HEK293 (cell line): ENCODE data around the gene RAB3B.

Experiments used
- CTCF ChIA-PET: fragments of 350-600 bp; formaldehyde crosslinking; extraction: SDS; loops from one replicate; lab custom pipeline; 2021; ENCODE audit warnings: antibody characterized with exemption; lab: Yijun Ruan, JAX
- POLR2A ChIA-PET: fragments of 300-600 bp; formaldehyde crosslinking; extraction: SDS; loops from one replicate; lab custom pipeline; 2020; ENCODE audit warnings: antibody characterized with exemption, inconsistent platforms; lab: Yijun Ruan, JAX
- H3K27ac ChIP-seq: fragments of 200-500 bp; sonication (Bioruptor generic); 2 replicates; pipeline ENCODE4 v1.5.1; 2014; ENCODE audit warnings: low read depth, low read length, control low read depth, inconsistent platforms; ENCODE audit errors: extremely low read depth
- H3K36me3 ChIP-seq, 2 experiments: fragments of 200-500 bp in 1 of 2; sonication (Bioruptor generic) in 1 of 2; 1 replicate in 1 of 2; 2 replicates in 1 of 2; pipeline ENCODE4 v1.5.1; 2014 to 2017; ENCODE audit warnings: inconsistent platforms in 2 of 2, low read length in 2 of 2; ENCODE audit not compliant: control insufficient read depth in 2 of 2, insufficient read depth in 1 of 2
- H3K4me1 ChIP-seq: fragments of 200-500 bp; sonication (Bioruptor generic); 2 replicates; pipeline ENCODE4 v1.5.1; 2014; ENCODE audit warnings: mild to moderate bottlenecking, low read length, inconsistent platforms; ENCODE audit not compliant: control insufficient read depth, insufficient read depth
- H3K4me3 ChIP-seq: 2 replicates; pipeline ENCODE4 v1.5.1; 2011; ENCODE audit warnings: low read depth, mild to moderate bottlenecking, control low read depth, low read length, moderate library complexity
- H3K9me3 ChIP-seq: fragments of 200-500 bp; sonication (Bioruptor generic); 2 replicates; pipeline ENCODE4 v1.5.1; 2014; ENCODE audit warnings: low read depth, low read length, inconsistent platforms; ENCODE audit not compliant: control insufficient read depth, insufficient read depth
- BCL11A ChIP-seq: fragments of 450-650 bp; formaldehyde crosslinking; IDR thresholded peaks from 2 replicates; pipeline ENCODE4 v1.5.1; 2016; ENCODE audit warnings: low read depth, missing biosample characterization, missing genetic modification characterization
- FEZF1 ChIP-seq: fragments of 450-650 bp; formaldehyde crosslinking; IDR thresholded peaks from 2 replicates; pipeline ENCODE4 v1.5.1; 2016; ENCODE audit warnings: missing biosample characterization, missing genetic modification characterization
- KLF8 ChIP-seq: fragments of 450-650 bp; formaldehyde crosslinking; IDR thresholded peaks from 2 replicates; pipeline ENCODE4 v1.5.1; 2016; ENCODE audit warnings: missing biosample characterization, missing genetic modification characterization
- ZBTB21 ChIP-seq: fragments of 450-650 bp; formaldehyde crosslinking; IDR thresholded peaks from 2 replicates; pipeline ENCODE4 v1.5.1; 2017; ENCODE audit warnings: missing biosample characterization, missing genetic modification characterization
- ZNF266 ChIP-seq: fragments of 450-650 bp; formaldehyde crosslinking; IDR thresholded peaks from 2 replicates; pipeline ENCODE4 v1.5.1; 2016; ENCODE audit warnings: missing biosample characterization, missing genetic modification characterization, low read depth
- ZNF544 ChIP-seq: fragments of 450-650 bp; formaldehyde crosslinking; IDR thresholded peaks from 2 replicates; pipeline ENCODE4 v1.5.0; 2017; ENCODE audit warnings: missing biosample characterization, missing genetic modification characterization
- ZSCAN16 ChIP-seq: fragments of 450-650 bp; formaldehyde crosslinking; IDR thresholded peaks from 2 replicates; pipeline ENCODE4 v1.5.1; 2016; ENCODE audit warnings: missing biosample characterization, missing genetic modification characterization
- TF ChIP-seq, protein P1 (sequence below): fragments of 450-650 bp; formaldehyde crosslinking; IDR thresholded peaks from 2 replicates; pipeline ENCODE4 v1.5.1; 2017; ENCODE audit warnings: missing biosample characterization, missing genetic modification characterization
- TF ChIP-seq, protein P2 (sequence below): fragments of 450-650 bp; formaldehyde crosslinking; conservative IDR thresholded peaks from 2 replicates; pipeline ENCODE4 v1.5.1; 2016; ENCODE audit warnings: low read depth, missing biosample characterization, missing genetic modification characterization
- TF ChIP-seq, protein P3 (sequence below): fragments of 450-650 bp; formaldehyde crosslinking; conservative IDR thresholded peaks from 2 replicates; pipeline ENCODE4 v1.5.1; 2016; ENCODE audit warnings: low read depth, missing biosample characterization, missing genetic modification characterization
- TF ChIP-seq, protein P4 (sequence below): fragments of 450-650 bp; formaldehyde crosslinking; IDR thresholded peaks from 2 replicates; pipeline ENCODE4 v1.5.1; 2016; ENCODE audit warnings: missing biosample characterization, missing genetic modification characterization, borderline replicate concordance
- TF ChIP-seq, protein P5 (sequence below): fragments of 450-650 bp; formaldehyde crosslinking; IDR thresholded peaks from 2 replicates; pipeline ENCODE4; 2016; ENCODE audit warnings: missing biosample characterization, missing genetic modification characterization

RAB3B gene

DNA sequence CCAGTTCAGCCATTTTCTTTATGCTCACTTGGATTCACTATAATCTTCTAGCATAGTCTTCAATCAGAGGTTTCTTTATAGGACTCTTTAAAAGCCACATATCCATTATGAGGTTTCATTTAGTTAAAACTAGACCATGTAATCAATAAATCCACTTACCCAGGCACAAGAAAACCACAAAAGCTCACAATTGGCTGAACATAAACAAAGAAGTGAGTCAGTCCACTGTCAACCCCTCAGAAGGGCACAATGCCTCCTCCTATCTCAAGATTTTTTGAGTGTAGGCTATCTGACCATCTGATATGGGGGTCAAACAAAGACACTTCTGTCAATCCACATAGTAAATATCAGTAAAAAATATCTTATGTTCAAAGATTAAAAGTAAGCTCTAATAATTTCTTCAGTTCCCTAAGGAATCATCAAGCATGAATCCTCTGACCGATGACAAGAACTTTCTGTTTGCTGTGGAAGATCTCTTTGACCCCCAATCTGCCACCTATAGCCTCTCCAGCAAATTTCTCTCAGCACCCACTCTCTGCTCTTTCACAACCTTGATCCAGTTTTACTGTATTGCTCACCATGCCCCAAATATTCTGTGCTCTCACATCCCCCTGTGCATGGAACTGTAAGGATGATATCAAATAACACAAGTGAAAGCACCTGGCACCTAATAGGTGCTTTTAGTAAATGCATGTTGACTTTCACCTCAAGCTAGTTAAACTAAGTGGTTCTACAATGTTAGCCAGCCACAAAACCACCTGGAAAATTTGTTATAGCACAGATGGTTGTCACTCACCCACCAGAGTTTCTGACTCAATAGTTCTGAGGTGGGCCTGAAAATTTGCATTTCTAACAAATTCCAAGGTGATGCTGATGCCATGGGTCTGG is 16.7 kb downstream of the RAB3B start (continued):
- TF ChIP-seq, protein P1, sequence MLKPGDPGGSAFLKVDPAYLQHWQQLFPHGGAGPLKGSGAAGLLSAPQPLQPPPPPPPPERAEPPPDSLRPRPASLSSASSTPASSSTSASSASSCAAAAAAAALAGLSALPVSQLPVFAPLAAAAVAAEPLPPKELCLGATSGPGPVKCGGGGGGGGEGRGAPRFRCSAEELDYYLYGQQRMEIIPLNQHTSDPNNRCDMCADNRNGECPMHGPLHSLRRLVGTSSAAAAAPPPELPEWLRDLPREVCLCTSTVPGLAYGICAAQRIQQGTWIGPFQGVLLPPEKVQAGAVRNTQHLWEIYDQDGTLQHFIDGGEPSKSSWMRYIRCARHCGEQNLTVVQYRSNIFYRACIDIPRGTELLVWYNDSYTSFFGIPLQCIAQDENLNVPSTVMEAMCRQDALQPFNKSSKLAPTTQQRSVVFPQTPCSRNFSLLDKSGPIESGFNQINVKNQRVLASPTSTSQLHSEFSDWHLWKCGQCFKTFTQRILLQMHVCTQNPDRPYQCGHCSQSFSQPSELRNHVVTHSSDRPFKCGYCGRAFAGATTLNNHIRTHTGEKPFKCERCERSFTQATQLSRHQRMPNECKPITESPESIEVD (tag by site-specific recombination): peak; percentile 71
- TF ChIP-seq FEZF1: peak; percentile 73; the same call in 1 of the 2 replicates

DNA sequence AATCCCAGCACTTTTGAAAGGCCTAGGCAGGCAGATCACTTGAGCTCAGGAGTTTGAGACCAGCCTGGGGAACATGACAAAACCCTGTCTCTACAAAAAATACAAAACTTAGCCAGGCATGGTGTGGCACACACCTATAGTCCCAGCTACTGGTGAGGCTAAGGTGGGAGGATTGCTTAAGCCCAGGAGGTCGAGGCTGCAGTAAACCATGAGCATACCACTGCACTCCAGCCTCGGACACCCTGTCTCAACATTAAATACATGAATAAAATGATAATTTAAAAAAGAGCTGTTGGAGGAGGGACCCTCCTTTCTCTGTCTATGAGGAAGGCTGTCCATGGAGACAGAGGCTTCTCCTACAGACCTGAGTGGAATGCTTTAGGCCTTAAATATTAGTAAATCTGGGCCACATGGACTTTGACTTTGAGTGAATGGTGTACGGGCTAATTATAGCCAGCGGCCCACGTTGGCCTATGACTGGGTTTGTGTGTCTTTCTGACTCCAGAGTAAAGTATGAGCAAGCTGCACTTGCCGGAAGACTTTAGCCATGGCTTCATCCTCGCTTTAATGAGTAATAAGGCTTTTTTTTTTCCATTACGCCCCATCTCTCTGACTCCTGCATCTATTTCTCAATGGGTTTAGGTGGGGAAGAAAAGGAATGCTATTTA is 21.3 kb downstream of the RAB3B start:
- H3K27ac ChIP-seq: no peak overlapping the region
- peaks cover 5% of the 10 kb centered on the region for H3K4me1 ChIP-seq
- peaks cover 0 to 5% of the 10 kb centered on the region in 2 experiments; a peak in 1 of 3 replicates for H3K36me3 ChIP-seq
- CTCF ChIA-PET: interaction anchor here (1.1 kb wide), 1 partner anchor 72 kb away, joined by 5 read pairs; no protein-coding TSS in a partner anchor
- no peak for TF ChIP-seq ZNF544 (tag by site-specific recombination)
- H3K4me3 ChIP-seq: no peak overlapping the region
- H3K9me3 ChIP-seq: no peaks in the 10 kb centered on the region
- POLR2A ChIA-PET: no interaction called here

DNA sequence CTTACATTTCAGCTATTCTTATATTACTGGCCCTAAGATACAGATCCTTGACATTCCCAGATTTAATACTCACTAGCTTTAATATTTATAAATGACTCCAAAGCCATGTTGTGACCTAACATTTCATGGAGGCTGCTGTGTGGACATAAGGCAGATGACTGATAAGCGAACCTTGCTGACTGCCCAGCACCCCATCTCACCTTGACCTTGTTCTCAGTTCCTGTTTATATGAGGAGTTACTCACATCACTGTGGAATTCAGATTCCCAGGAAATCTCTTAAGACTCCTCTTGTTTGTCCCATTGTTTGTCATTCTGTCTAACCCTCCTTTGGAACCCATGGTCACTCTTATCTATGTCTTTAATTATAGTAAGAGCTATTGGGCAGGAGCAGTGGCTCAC is 21.9 kb downstream of the RAB3B start:
- H3K36me3 ChIP-seq: peaks cover 0 to 5% of the 10 kb centered on the region in 2 experiments; a peak in 1 of 3 replicates
- POLR2A ChIA-PET: no interaction called here
- H3K27ac ChIP-seq: no peak overlapping the region
- H3K4me3 ChIP-seq: no peak overlapping the region
- CTCF ChIA-PET: no interaction called here
- H3K9me3 ChIP-seq: no peaks in the 10 kb centered on the region
- peaks cover 4% of the 10 kb centered on the region for H3K4me1 ChIP-seq
- TF ChIP-seq, protein P2, sequence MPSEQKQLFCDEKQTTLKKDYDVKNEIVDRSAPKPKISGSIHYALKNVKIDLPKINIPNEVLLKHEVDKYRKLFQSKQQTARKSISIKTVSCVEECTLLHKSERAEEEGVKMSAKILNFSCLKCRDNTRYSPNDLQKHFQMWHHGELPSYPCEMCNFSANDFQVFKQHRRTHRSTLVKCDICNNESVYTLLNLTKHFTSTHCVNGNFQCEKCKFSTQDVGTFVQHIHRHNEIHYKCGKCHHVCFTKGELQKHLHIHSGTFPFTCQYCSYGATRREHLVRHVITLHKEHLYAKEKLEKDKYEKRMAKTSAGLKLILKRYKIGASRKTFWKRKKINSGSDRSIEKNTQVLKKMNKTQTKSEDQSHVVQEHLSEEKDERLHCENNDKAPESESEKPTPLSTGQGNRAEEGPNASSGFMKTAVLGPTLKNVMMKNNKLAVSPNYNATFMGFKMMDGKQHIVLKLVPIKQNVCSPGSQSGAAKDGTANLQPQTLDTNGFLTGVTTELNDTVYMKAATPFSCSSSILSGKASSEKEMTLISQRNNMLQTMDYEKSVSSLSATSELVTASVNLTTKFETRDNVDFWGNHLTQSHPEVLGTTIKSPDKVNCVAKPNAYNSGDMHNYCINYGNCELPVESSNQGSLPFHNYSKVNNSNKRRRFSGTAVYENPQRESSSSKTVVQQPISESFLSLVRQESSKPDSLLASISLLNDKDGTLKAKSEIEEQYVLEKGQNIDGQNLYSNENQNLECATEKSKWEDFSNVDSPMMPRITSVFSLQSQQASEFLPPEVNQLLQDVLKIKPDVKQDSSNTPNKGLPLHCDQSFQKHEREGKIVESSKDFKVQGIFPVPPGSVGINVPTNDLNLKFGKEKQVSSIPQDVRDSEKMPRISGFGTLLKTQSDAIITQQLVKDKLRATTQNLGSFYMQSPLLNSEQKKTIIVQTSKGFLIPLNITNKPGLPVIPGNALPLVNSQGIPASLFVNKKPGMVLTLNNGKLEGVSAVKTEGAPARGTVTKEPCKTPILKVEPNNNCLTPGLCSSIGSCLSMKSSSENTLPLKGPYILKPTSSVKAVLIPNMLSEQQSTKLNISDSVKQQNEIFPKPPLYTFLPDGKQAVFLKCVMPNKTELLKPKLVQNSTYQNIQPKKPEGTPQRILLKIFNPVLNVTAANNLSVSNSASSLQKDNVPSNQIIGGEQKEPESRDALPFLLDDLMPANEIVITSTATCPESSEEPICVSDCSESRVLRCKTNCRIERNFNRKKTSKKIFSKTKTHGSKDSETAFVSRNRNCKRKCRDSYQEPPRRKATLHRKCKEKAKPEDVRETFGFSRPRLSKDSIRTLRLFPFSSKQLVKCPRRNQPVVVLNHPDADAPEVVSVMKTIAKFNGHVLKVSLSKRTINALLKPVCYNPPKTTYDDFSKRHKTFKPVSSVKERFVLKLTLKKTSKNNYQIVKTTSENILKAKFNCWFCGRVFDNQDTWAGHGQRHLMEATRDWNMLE (tag by site-specific recombination): no peak
- TF ChIP-seq ZNF266 (tag by site-specific recombination): no peak
- TF ChIP-seq, protein P3, sequence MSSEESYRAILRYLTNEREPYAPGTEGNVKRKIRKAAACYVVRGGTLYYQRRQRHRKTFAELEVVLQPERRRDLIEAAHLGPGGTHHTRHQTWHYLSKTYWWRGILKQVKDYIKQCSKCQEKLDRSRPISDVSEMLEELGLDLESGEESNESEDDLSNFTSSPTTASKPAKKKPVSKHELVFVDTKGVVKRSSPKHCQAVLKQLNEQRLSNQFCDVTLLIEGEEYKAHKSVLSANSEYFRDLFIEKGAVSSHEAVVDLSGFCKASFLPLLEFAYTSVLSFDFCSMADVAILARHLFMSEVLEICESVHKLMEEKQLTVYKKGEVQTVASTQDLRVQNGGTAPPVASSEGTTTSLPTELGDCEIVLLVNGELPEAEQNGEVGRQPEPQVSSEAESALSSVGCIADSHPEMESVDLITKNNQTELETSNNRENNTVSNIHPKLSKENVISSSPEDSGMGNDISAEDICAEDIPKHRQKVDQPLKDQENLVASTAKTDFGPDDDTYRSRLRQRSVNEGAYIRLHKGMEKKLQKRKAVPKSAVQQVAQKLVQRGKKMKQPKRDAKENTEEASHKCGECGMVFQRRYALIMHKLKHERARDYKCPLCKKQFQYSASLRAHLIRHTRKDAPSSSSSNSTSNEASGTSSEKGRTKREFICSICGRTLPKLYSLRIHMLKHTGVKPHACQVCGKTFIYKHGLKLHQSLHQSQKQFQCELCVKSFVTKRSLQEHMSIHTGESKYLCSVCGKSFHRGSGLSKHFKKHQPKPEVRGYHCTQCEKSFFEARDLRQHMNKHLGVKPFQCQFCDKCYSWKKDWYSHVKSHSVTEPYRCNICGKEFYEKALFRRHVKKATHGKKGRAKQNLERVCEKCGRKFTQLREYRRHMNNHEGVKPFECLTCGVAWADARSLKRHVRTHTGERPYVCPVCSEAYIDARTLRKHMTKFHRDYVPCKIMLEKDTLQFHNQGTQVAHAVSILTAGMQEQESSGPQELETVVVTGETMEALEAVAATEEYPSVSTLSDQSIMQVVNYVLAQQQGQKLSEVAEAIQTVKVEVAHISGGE (tag by site-specific recombination): no peak
- TF ChIP-seq BCL11A (tag by site-specific recombination): no peak
- TF ChIP-seq, protein P4, sequence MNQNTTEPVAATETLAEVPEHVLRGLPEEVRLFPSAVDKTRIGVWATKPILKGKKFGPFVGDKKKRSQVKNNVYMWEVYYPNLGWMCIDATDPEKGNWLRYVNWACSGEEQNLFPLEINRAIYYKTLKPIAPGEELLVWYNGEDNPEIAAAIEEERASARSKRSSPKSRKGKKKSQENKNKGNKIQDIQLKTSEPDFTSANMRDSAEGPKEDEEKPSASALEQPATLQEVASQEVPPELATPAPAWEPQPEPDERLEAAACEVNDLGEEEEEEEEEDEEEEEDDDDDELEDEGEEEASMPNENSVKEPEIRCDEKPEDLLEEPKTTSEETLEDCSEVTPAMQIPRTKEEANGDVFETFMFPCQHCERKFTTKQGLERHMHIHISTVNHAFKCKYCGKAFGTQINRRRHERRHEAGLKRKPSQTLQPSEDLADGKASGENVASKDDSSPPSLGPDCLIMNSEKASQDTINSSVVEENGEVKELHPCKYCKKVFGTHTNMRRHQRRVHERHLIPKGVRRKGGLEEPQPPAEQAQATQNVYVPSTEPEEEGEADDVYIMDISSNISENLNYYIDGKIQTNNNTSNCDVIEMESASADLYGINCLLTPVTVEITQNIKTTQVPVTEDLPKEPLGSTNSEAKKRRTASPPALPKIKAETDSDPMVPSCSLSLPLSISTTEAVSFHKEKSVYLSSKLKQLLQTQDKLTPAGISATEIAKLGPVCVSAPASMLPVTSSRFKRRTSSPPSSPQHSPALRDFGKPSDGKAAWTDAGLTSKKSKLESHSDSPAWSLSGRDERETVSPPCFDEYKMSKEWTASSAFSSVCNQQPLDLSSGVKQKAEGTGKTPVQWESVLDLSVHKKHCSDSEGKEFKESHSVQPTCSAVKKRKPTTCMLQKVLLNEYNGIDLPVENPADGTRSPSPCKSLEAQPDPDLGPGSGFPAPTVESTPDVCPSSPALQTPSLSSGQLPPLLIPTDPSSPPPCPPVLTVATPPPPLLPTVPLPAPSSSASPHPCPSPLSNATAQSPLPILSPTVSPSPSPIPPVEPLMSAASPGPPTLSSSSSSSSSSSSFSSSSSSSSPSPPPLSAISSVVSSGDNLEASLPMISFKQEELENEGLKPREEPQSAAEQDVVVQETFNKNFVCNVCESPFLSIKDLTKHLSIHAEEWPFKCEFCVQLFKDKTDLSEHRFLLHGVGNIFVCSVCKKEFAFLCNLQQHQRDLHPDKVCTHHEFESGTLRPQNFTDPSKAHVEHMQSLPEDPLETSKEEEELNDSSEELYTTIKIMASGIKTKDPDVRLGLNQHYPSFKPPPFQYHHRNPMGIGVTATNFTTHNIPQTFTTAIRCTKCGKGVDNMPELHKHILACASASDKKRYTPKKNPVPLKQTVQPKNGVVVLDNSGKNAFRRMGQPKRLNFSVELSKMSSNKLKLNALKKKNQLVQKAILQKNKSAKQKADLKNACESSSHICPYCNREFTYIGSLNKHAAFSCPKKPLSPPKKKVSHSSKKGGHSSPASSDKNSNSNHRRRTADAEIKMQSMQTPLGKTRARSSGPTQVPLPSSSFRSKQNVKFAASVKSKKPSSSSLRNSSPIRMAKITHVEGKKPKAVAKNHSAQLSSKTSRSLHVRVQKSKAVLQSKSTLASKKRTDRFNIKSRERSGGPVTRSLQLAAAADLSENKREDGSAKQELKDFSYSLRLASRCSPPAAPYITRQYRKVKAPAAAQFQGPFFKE (tag by site-specific recombination): no peak
- no peak for TF ChIP-seq KLF8 (tag by site-specific recombination)
- no peak for TF ChIP-seq ZBTB21
- TF ChIP-seq, protein P5, sequence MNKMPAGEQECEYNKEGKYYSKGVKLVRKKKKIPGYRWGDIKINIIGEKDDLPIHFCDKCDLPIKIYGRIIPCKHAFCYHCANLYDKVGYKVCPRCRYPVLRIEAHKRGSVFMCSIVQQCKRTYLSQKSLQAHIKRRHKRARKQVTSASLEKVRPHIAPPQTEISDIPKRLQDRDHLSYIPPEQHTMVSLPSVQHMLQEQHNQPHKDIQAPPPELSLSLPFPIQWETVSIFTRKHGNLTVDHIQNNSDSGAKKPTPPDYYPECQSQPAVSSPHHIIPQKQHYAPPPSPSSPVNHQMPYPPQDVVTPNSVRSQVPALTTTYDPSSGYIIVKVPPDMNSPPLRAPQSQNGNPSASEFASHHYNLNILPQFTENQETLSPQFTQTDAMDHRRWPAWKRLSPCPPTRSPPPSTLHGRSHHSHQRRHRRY (tag by site-specific recombination): no peak
- TF ChIP-seq ZSCAN16 (tag by site-specific recombination): no peak
